Stomach smooth muscle (tissue), 2 donors: ENCODE measurements around the gene RALB.

ENCODE experiments used
- H3K27ac ChIP-seq: one replicate; pipeline ENCODE4 v1.7.0; 2013; ENCODE audit warnings: mild to moderate bottlenecking, low read length, inconsistent platforms
- H3K27me3 ChIP-seq, 2 donors: one replicate each; pipeline ENCODE4 v1.7.0; 2013; ENCODE audit warnings: low read length in 2 of 2; ENCODE audit not compliant: insufficient read depth in 2 of 2, control insufficient read depth in 1 of 2
- H3K36me3 ChIP-seq, 2 donors: one replicate each; pipeline ENCODE4 v1.7.0; 2013; ENCODE audit warnings: low read length in 2 of 2; ENCODE audit not compliant: control insufficient read depth in 2 of 2, insufficient read depth in 2 of 2
- H3K4me1 ChIP-seq: one replicate; pipeline ENCODE4 v1.7.0; 2013; ENCODE audit warnings: low read length; ENCODE audit not compliant: control insufficient read depth, insufficient read depth
- H3K4me3 ChIP-seq, 2 donors: one replicate each; pipeline ENCODE4 v1.7.0; 2013; ENCODE audit warnings: low read length in 2 of 2
- H3K9ac ChIP-seq, 2 donors: one replicate each; pipeline ENCODE4 v1.7.0; 2013; ENCODE audit warnings: low read length in 2 of 2, mild to moderate bottlenecking in 1 of 2
- H3K9me3 ChIP-seq, 2 donors: one replicate each; pipeline ENCODE4 v1.7.0; 2013; ENCODE audit warnings: low read length in 2 of 2; ENCODE audit not compliant: control insufficient read depth in 2 of 2
- donor health status: healthy.
- donor health status: Pancreatic carcinoma.

The RALB gene

GRCh38 chr2:120244656-120245519, 7.8 kb upstream of the RALB start:
- H3K36me3 ChIP-seq = no peaks in the 10 kb centered on the region
- no peak overlapping the region for H3K4me3 ChIP-seq
- no peaks in the 10 kb centered on the region for H3K27me3 ChIP-seq
- no peak overlapping the region for H3K9ac ChIP-seq
- peaks cover 8% of the 10 kb centered on the region for H3K4me1 ChIP-seq
- H3K27ac ChIP-seq = no peak overlapping the region
- H3K9me3 ChIP-seq = no peaks in the 10 kb centered on the region

GRCh38 chr2:120245520-120246332, 6.9 kb upstream of the RALB start:
- Histone ChIP-seq H3K9me3 (no peaks in the 10 kb centered on the region), H3K4me3 (no peak overlapping the region), H3K4me1 (peaks cover 6% of the 10 kb centered on the region), H3K9ac (no peak overlapping the region), H3K36me3 (no peaks in the 10 kb centered on the region), H3K27me3 (no peaks in the 10 kb centered on the region), H3K27ac (no peak overlapping the region)

DNA sequence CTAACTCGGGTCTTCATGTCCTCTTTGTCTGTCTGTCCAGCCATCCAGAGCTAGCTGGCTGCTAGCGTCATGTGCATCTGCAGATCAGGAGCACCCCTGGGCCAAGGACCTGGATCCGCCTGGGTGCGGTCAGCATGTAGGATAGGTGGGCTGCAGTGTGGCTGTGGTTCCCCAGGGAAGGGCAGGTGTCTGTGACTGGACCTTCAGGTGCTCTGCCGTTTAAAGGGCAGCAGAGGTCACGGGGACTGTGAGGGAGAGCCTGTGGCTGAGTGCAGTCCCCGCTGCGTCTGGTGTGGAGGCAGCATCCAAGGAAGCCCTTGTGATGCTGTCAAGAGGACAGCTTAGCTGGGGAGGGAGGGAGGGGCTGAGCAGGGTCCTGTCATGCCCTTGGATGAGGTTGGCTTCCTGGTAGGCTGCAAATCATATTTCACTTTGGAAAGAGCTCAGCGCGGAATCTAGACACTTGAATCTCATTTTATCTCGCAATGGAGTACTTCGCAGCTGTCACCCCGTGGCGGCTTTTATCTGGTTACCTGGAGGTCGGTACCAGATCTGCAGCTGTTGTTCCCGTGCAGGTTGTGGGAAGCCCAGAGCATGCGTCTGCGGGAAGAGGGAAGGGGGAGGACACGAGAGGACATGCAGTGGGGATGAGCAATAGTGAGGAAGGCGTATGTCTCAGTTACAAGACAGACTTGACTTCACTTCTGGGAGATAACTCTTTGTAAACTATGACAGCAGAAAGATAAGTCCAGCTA, 5.9 kb upstream of the RALB start:
- no peaks in the 10 kb centered on the region for H3K36me3 ChIP-seq
- no peak overlapping the region for H3K4me3 ChIP-seq
- no peak overlapping the region for H3K9ac ChIP-seq
- no peaks in the 10 kb centered on the region for H3K27me3 ChIP-seq
- H3K9me3 ChIP-seq = no peaks in the 10 kb centered on the region
- peaks cover 6% of the 10 kb centered on the region for H3K4me1 ChIP-seq
- H3K27ac ChIP-seq = no peak overlapping the region

- H3K36me3 ChIP-seq = no peaks in the 10 kb centered on the region
- peaks cover 11% of the 10 kb centered on the region for H3K4me1 ChIP-seq
- H3K27ac ChIP-seq = no peak overlapping the region
- H3K9me3 ChIP-seq = no peaks in the 10 kb centered on the region
- no peaks in the 10 kb centered on the region for H3K27me3 ChIP-seq
- no peak overlapping the region for H3K9ac ChIP-seq
- no peak overlapping the region for H3K4me3 ChIP-seq
These were observed 4.8 kb upstream of the RALB start for GRCh38 chr2:120247851-120248250.

DNA sequence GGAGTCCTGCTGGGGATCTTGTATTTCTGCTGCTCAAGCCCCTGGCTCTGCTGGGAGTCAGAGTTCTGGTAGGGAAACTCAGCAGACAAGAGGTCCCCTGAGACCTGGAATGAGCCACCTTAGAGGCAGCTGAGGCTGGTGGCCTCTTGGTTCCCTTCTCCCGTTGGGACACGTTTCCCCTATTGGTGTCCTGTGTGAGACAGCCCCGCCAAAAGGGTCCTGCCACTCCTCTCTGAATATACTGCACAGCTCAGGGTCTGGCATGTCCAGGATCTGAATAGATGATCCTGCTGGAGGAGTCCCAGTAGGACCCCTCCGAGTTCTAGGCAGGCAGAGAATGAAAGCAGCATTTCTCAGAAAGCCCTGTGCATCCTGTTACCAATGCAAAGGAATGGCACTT, 2.0 kb upstream of the RALB start:
- Histone ChIP-seq H3K4me3 (no peak overlapping the region), H3K9ac (no peak overlapping the region), H3K27ac (no peak overlapping the region), H3K36me3 (no peaks in the 10 kb centered on the region), H3K27me3 (no peaks in the 10 kb centered on the region), H3K4me1 (peaks cover 18% of the 10 kb centered on the region), H3K9me3 (no peaks in the 10 kb centered on the region)

GRCh38 chr2:120251078-120251477, 1.6 kb upstream of the RALB start:
- no peak overlapping the region for H3K9ac ChIP-seq
- H3K27me3 ChIP-seq = no peaks in the 10 kb centered on the region
- H3K4me1 ChIP-seq = peaks cover 18% of the 10 kb centered on the region
- no peaks in the 10 kb centered on the region for H3K36me3 ChIP-seq
- H3K27ac ChIP-seq = no peak overlapping the region
- H3K9me3 ChIP-seq = no peaks in the 10 kb centered on the region
- H3K4me3 ChIP-seq = no peak overlapping the region

DNA sequence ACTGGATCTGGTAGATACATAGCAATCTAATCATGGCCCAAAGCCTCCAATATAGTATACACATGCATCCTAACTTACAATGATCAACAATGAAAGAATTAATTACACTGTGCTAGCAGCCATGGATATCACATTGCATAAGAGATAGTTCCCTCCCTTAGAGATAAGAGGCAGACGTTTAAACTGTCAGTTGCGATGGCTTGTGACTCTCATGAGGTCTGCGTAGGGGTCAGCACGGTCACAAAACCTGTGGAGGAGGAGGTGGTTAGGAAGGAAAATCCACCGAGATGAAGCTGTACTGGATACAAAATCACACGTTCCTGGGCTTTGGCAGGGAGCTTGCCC, 800 bp upstream of the RALB start:
- peak overlapping the region; percentile 49 for H3K27ac ChIP-seq
- peak overlapping the region; percentile 79 to 91 for H3K4me3 ChIP-seq
- peaks cover 18% of the 10 kb centered on the region for H3K4me1 ChIP-seq
- no peaks in the 10 kb centered on the region for H3K36me3 ChIP-seq
- H3K9me3 ChIP-seq = no peaks in the 10 kb centered on the region
- H3K9ac ChIP-seq = peak overlapping the region; percentile 62 to 70
- H3K27me3 ChIP-seq = no peaks in the 10 kb centered on the region

DNA sequence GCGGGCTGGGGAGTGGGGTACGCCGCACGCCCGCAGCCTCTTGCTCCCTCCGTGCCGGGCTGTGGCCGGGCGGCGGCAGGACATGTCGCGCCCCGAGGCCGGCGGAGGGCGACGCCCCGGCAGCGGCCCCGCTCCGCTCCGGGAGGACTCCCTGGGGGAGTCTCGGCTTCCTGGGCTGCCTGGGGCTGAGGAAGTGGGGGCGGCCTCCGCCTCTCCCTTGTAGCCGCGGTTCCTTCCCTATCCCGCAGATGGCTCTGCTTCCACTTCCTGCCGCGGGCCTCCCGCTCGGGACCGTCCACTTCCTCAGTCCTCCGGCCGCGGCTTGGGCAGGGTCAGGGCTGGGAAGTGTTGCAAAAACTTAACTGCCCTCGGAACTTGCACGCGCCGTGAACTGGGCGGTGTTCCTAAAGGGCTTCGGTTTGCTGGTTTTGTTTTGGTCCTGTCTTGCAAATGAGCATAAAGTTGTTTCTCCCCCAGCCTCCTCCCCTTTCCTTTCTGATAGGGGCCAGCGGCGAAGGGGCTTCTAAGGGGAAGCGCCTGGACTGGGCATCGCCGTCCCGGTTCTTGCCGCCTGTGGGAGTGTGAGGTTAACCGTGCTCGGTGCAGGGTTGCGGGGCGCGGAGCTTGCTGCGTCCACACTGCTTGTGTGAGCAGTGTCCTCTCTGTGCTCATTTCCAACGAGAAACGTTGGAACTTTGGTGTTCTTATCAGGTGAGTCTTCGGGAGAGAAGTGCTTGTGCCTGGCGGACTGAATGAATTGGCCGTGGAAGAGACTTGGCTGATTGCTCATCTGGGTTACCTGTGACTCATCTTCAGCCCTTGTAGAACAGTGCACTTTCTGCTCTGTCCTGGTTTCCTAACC, 600 bp downstream of the RALB start:
- peak overlapping the region; percentile 64 to 73 for H3K9ac ChIP-seq
- no peaks in the 10 kb centered on the region for H3K9me3 ChIP-seq
- H3K4me1 ChIP-seq = peaks cover 18% of the 10 kb centered on the region
- peak overlapping the region; percentile 49 for H3K27ac ChIP-seq
- H3K27me3 ChIP-seq = no peaks in the 10 kb centered on the region
- H3K4me3 ChIP-seq = peak overlapping the region; percentile 79 to 91
- no peaks in the 10 kb centered on the region for H3K36me3 ChIP-seq

- Histone ChIP-seq H3K27ac (no peak overlapping the region), H3K9ac (no peak overlapping the region), H3K27me3 (no peaks in the 10 kb centered on the region), H3K9me3 (no peaks in the 10 kb centered on the region), H3K4me1 (peaks cover 18% of the 10 kb centered on the region), H3K4me3 (peak overlapping the region; percentile 79 to 91), H3K36me3 (no peaks in the 10 kb centered on the region)
These were observed 1.5 kb downstream of the RALB start for GRCh38 chr2:120254178-120254577.

DNA sequence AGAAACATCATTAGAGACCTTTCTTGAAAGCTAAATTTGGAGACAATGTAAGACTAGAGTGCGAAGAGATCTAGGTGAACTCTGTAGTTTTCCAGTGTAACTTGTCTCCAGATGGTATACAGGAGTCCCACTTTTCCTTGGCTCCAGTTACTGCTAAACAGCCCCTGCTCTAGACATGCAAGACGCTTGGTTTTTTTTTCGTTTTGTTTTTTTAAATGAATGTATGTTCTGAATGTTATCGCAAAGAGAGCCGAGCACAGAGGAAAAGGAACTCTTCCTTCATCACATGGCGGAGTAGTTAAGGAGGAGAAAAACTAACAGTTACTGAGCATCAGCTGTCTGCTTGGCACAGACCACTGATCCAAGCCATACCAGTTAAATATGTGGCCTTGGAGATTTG, 2.4 kb downstream of the RALB start:
- H3K4me3 ChIP-seq = no peak overlapping the region
- no peaks in the 10 kb centered on the region for H3K36me3 ChIP-seq
- H3K27me3 ChIP-seq = no peaks in the 10 kb centered on the region
- no peaks in the 10 kb centered on the region for H3K9me3 ChIP-seq
- H3K27ac ChIP-seq = no peak overlapping the region
- no peak overlapping the region for H3K9ac ChIP-seq
- peaks cover 18% of the 10 kb centered on the region for H3K4me1 ChIP-seq
